K562 (cell line): ENCODE measurements around the gene GALNT5. TPM values are rescaled to one million over a fixed set of nuclear protein-coding genes. Genes with fewer than 3 reads are reported as not detected.

Experiments used
- ARNT ChIP-seq, 2 experiments: fragments of 450-650 bp; IDR thresholded peaks; 2 replicates each; pipeline ENCODE4 v1.6.1; 2016; ENCODE audit warnings: mild to moderate bottlenecking in 1 of 2
- CBFB ChIP-seq: sonication (generic); formaldehyde crosslinking; IDR thresholded peaks from 2 replicates; pipeline ENCODE4 v1.4.0; 2020; ENCODE audit warnings: mild to moderate bottlenecking, missing genetic modification reagents
- CBX3 ChIP-seq, 2 experiments: IDR thresholded peaks; 1 replicate in 1 of 2; 2 replicates in 1 of 2; pipeline ENCODE4 v1.6.1; 2012; ENCODE audit warnings: inconsistent platforms in 2 of 2, low read length in 2 of 2, borderline replicate concordance in 1 of 2, control low read depth in 1 of 2
- COPS2 ChIP-seq: fragments of 450-650 bp; conservative IDR thresholded peaks from 2 replicates; pipeline ENCODE4 v1.6.1; 2016; ENCODE audit warnings: mild to moderate bottlenecking, moderate library complexity
- KLF6 ChIP-seq: fragments of 250-450 bp; sonication (Bioruptor Pico); IDR thresholded peaks from 2 replicates; pipeline ENCODE4 v1.4.0; 2020; ENCODE audit warnings: mild to moderate bottlenecking, moderate library complexity, borderline replicate concordance
- MTA1 ChIP-seq: fragments of 450-650 bp; IDR thresholded peaks from 2 replicates; pipeline ENCODE4 v1.6.1; 2017; ENCODE audit warnings: borderline replicate concordance
- POLR2G ChIP-seq: fragments of 200-400 bp; formaldehyde crosslinking; IDR thresholded peaks from 2 replicates; pipeline ENCODE4 v1.6.1; 2017; ENCODE audit warnings: low read depth, mild to moderate bottlenecking, antibody characterized with exemption, low read length, moderate library complexity
- YY1 ChIP-seq, 3 experiments: IDR thresholded peaks; 2 replicates each; pipeline ENCODE4 v1.6.1; 2011; ENCODE audit warnings: low read length in 2 of 3, mild to moderate bottlenecking in 2 of 3, moderate library complexity in 2 of 3, borderline replicate concordance in 1 of 3, control low read depth in 1 of 3, low read depth in 1 of 3; ENCODE audit not compliant: insufficient read depth in 3 of 3, insufficient replicate concordance in 2 of 3, control insufficient read depth in 1 of 3, insufficient read length in 1 of 3; ENCODE audit errors: extremely low read depth in 1 of 3
- ZMIZ1 ChIP-seq, 2 experiments: fragments of 150-350 bp in 1 of 2; IDR thresholded peaks; 2 replicates each; pipeline ENCODE4 v1.6.1; 2012 to 2016; ENCODE audit warnings: low read depth in 2 of 2, low read length in 2 of 2, mild to moderate bottlenecking in 1 of 2, moderate library complexity in 1 of 2
- ZNF586 ChIP-seq: fragments of 450-650 bp; formaldehyde crosslinking; conservative IDR thresholded peaks from 2 replicates; pipeline ENCODE4 v1.4.0; 2020; ENCODE audit warnings: mild to moderate bottlenecking, moderate library complexity
- polyA plus RNA-seq, 8 experiments: library from polyadenylated mRNA; depleted of rRNA in 4 of 8; stranded (reverse) in 5 of 8; unstranded in 3 of 8; fragments of >200 nt; fragmentation: Nextera tagmentation in 2 of 8; fragmentation: Illumina TruSeq in 1 of 8; extraction: Ambion mirVana in 2 of 8; extraction: Trizol in 1 of 8; gene quantifications; 2 replicates each; pipeline versions ENCODE4 v1.2.1 to v1.2.3, GENCODE V29; 2011 to 2014; ENCODE audit warnings: inconsistent platforms in 1 of 8, missing spikeins in 1 of 8
- total RNA-seq, 7 experiments: library from RNA; depleted of rRNA in 6 of 7; stranded (reverse); fragments of >200 nt in 6 of 7; fragmentation: Illumina TruSeq in 2 of 7; extraction: Trizol in 2 of 7; gene quantifications; 2 replicates each; pipeline versions ENCODE4 v1.2.1 to v1.2.3, GENCODE V29; 2011 to 2021; ENCODE audit warnings: low replicate concordance in 1 of 7
- TF ChIP-seq, protein P1 (sequence below): fragments of 450-650 bp; IDR thresholded peaks from 2 replicates; pipeline ENCODE4 v1.6.1; 2016; ENCODE audit warnings: mild to moderate bottlenecking, moderate library complexity

The GALNT5 gene
- total and polyA plus RNA-seq, 9 of the 15 experiments (the other 6 are each of a cell fraction or from before 2014, with no cell fraction given): 21.6 to 73.0 (median 54.7) TPM

DNA sequence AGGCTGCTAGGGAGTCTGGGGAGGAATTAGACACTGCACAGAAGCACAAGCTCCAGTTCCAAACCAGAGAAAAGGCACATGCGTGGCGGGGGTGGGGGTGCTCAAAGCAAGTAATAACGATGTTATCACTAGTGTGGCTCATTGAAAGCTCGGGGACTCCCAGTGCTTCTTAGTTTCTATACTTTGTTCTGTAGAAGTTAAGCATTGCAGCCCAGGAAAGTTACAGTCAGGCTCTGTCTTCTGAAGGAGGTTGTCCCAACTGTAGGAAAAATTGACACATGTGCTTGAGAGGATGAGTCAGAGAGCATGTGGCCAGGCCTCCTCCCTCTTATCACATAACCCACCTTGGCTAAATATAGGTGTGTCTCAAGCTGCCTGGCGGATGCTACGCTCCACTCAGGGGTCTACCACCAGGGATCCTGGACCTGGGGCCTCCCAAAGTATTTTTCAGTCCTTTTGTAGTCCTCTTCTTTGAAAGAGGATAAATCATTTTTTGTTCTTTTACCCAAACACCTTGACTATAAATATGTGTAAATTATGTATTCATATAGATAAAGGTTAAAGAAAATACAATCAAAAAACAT, 3.8 kb downstream of the GALNT5 start (continued):
- TF ChIP-seq, protein P1, sequence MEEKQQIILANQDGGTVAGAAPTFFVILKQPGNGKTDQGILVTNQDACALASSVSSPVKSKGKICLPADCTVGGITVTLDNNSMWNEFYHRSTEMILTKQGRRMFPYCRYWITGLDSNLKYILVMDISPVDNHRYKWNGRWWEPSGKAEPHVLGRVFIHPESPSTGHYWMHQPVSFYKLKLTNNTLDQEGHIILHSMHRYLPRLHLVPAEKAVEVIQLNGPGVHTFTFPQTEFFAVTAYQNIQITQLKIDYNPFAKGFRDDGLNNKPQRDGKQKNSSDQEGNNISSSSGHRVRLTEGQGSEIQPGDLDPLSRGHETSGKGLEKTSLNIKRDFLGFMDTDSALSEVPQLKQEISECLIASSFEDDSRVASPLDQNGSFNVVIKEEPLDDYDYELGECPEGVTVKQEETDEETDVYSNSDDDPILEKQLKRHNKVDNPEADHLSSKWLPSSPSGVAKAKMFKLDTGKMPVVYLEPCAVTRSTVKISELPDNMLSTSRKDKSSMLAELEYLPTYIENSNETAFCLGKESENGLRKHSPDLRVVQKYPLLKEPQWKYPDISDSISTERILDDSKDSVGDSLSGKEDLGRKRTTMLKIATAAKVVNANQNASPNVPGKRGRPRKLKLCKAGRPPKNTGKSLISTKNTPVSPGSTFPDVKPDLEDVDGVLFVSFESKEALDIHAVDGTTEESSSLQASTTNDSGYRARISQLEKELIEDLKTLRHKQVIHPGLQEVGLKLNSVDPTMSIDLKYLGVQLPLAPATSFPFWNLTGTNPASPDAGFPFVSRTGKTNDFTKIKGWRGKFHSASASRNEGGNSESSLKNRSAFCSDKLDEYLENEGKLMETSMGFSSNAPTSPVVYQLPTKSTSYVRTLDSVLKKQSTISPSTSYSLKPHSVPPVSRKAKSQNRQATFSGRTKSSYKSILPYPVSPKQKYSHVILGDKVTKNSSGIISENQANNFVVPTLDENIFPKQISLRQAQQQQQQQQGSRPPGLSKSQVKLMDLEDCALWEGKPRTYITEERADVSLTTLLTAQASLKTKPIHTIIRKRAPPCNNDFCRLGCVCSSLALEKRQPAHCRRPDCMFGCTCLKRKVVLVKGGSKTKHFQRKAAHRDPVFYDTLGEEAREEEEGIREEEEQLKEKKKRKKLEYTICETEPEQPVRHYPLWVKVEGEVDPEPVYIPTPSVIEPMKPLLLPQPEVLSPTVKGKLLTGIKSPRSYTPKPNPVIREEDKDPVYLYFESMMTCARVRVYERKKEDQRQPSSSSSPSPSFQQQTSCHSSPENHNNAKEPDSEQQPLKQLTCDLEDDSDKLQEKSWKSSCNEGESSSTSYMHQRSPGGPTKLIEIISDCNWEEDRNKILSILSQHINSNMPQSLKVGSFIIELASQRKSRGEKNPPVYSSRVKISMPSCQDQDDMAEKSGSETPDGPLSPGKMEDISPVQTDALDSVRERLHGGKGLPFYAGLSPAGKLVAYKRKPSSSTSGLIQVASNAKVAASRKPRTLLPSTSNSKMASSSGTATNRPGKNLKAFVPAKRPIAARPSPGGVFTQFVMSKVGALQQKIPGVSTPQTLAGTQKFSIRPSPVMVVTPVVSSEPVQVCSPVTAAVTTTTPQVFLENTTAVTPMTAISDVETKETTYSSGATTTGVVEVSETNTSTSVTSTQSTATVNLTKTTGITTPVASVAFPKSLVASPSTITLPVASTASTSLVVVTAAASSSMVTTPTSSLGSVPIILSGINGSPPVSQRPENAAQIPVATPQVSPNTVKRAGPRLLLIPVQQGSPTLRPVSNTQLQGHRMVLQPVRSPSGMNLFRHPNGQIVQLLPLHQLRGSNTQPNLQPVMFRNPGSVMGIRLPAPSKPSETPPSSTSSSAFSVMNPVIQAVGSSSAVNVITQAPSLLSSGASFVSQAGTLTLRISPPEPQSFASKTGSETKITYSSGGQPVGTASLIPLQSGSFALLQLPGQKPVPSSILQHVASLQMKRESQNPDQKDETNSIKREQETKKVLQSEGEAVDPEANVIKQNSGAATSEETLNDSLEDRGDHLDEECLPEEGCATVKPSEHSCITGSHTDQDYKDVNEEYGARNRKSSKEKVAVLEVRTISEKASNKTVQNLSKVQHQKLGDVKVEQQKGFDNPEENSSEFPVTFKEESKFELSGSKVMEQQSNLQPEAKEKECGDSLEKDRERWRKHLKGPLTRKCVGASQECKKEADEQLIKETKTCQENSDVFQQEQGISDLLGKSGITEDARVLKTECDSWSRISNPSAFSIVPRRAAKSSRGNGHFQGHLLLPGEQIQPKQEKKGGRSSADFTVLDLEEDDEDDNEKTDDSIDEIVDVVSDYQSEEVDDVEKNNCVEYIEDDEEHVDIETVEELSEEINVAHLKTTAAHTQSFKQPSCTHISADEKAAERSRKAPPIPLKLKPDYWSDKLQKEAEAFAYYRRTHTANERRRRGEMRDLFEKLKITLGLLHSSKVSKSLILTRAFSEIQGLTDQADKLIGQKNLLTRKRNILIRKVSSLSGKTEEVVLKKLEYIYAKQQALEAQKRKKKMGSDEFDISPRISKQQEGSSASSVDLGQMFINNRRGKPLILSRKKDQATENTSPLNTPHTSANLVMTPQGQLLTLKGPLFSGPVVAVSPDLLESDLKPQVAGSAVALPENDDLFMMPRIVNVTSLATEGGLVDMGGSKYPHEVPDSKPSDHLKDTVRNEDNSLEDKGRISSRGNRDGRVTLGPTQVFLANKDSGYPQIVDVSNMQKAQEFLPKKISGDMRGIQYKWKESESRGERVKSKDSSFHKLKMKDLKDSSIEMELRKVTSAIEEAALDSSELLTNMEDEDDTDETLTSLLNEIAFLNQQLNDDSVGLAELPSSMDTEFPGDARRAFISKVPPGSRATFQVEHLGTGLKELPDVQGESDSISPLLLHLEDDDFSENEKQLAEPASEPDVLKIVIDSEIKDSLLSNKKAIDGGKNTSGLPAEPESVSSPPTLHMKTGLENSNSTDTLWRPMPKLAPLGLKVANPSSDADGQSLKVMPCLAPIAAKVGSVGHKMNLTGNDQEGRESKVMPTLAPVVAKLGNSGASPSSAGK: no peak
- TF ChIP-seq YY1 (IDR thresholded peaks at IDR 0.05; ENCODE audit: borderline replicate concordance in 1 of 3, control insufficient read depth in 1 of 3, extremely low read depth in 1 of 3, insufficient read depth in 3 of 3, insufficient read length in 1 of 3, insufficient replicate concordance in 2 of 3, low read depth in 1 of 3, low read length in 2 of 3): peak in 1 of 3 experiments; percentile 23
- 0 out of 3 replicates have a peak, but pooled peaks of 1 of the 2 experiments have one; percentile 69 for TF ChIP-seq CBX3 (IDR thresholded peaks at IDR 0.05; ENCODE audit: borderline replicate concordance in 1 of 2, low read length in 2 of 2)
- peak; percentile 85 for TF ChIP-seq MTA1
- 0 out of 2 replicates have a peak, but pooled peaks have one; percentile 24 for TF ChIP-seq POLR2G
- TF ChIP-seq CBFB (CRISPR knock-in tag): no peak
- TF ChIP-seq ZNF586 (CRISPR knock-in tag): 0 out of 2 replicates have a peak, but pooled peaks have one; percentile 7
- TF ChIP-seq COPS2: no peak
- TF ChIP-seq ZMIZ1 (IDR thresholded peaks at IDR 0.05; ENCODE audit: low read depth in 2 of 2, low read length in 2 of 2): peak in 1 of 2 experiments; percentile 93; a peak in 2 of 4 replicates
- peak; percentile 71; the same call in 1 of the 2 replicates for TF ChIP-seq KLF6 (CRISPR knock-in tag)
- TF ChIP-seq ARNT (IDR thresholded peaks at IDR 0.05): peak in 1 of 2 experiments; percentile 30; a peak in 3 of 4 replicates
